Testis (tissue), 2 donors: ENCODE measurements around the gene DCAF5.

Experiments used
- CTCF ChIP-seq, 3 experiments: fragments of 450-650 bp in 2 of 3; fragments of 200-600 bp in 1 of 3; sonication (generic) in 1 of 3; IDR thresholded peaks; one replicate each; pipeline ENCODE4 v1.5.1; 2016 to 2019; ENCODE audit warnings: antibody characterized with exemption in 3 of 3, mild to moderate bottlenecking in 2 of 3, moderate library complexity in 1 of 3
- POLR2A ChIP-seq: fragments of 450-650 bp; IDR thresholded peaks from one replicate; pipeline ENCODE4 v1.6.1; 2017; ENCODE audit warnings: antibody characterized with exemption, mild to moderate bottlenecking, moderate library complexity

DNA sequence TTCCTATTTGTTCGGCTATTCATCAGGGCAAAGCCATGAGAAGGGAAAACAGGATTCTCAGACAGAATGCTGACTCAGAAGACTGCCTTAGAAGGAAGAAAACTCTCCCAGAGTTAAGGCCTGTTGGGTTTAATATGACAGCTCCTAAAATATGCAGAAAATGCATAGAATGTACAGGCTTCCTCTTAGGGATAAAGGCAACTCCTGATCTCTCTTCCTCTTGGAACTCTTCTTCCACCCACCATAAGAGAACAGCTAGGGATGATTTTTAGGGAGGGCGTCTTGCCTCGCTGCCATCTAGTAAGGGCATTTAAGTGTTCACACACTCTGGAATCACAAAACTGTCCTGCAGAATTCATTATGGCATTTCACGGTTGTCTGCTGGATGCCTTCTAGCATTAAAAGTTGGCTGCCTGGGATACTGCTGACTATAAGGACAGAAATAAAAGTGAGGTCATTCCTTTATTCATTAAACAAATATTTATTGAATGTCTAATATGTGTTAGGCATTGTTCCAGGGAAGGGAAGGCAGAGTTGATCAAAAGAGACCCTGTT lies 73.7 kb downstream of the DCAF5 start:
- no peak for TF ChIP-seq CTCF (IDR thresholded peaks at IDR 0.05)
- no peak for TF ChIP-seq POLR2A
